NCI-H146 treated with DMSO at 0.1 percent for 48 hours (cell line): ENCODE results near the gene HTRA3.

Source experiments
- DNase-seq: peaks from one replicate; lab custom pipeline; 2025; ENCODE audit not compliant: unreplicated experiment; lab: John Stamatoyannopoulos, UW

The HTRA3 gene

DNA sequence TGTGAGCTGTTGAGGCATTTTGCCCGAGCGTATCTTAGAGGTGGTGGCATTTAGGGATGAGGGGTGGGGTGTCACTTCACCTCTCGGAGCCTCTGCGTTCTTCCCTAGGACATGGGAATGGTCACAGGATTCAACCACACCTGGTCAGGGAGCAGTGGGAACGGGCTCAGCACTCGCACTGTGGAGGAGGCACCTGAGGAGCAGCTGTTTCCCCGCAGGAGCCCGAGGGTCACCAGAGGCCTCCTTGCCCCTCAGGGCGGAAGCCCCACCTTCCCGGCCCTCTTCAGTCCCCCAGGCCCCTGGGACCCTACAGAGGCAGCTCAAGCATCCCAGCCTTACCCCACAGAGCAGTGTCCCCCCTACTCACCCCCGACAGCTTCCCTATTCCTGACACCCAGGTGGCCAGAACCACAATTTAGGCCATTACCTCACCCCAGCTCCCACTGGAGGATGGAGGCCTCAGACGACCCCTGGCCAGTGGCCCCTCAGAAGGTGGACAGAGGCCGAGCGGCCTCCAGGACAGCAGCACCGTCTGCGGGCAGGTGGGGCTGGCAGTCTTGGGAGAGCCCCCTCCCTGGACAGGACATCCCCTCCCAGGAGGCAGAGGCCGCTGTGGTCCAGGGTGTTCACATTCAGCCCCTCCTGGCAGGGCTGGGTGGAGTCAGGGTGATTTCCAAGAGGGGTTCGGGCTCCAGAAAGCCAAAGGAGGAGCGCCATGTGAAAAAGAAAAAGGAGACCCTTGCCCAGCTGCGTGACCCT lies 4.2 kb upstream of the HTRA3 start:
- no peak for DNase-seq

DNA sequence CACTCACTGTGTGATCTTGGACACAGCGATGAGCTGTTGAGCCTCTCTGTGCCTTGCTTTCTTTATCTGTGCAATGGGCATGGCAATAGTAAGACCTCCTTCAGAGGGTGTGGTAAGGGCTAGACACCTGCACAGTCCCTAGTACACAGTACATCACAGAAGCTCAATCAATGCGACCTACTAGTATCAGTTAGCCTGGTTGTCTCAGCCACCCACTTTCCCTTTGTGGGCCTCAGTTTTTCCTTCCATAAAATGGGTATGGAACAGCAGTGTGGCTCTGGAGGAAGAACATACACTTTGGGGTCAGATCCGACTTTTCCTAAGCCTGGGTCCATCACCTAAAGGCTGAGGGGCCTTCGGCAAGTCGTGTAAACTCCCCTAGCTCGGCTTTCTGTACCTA lies 3.5 kb upstream of the HTRA3 start:
- no peak for DNase-seq

DNA sequence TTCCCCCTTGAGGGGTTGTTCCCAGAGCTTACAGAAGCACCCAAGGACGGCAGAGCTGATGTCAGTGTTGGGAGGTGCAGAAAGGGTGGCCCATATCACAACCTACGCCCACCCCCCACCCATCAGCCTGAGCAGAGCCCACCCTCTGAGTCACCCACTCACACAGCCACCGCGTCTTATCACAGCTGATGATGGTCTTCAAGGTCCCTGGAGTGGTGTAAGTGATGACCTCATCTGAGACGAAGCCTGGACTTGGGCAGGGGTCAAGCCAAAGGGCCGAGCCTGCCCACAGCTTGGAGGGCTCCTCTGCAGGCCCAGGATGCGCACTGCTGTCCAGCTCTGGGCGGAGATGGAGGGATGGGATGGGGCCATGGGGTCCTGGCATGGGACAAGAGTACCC lies 3.0 kb upstream of the HTRA3 start:
- DNase-seq = no peak

DNA sequence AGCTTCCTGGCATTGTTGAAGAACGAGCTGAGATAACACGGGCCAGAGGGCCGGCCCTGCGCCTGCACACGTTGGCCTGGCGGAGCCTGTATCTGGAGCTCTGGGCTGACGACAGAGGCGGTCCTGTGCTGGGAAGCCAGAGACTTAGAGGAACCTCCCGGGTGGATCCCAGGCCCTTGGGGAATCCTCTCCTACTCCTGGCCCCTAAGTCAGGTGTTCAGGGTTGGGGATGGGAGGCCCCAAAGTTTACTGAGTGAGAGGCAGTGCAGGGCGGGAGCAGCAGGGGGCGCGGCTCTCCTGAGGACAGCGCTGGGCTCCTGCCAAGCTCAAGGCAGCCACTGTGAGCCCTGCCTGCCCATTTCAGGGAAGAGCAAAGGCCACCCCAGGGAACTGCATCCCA lies 2.5 kb upstream of the HTRA3 start:
- DNase-seq = peak; percentile 31

DNA sequence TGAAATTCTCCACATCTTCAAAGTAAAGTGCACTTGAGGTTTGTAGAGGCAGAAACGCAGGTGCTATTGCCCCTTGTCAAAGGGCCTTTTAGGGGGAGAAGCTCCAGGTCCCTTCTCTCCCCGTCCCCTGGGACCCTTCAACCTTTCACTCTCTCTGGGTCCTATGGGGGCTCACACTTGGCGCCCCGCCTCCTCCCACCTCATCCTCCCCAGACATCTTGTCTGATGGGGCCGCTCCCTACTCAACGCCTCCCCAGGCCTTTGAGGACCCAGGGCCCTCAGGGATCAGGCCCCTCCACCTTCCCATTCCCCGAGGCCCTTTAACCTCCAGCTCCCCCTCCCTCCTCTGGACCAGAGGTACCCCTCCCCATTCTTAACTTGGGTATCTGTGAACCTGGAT lies 1.3 kb upstream of the HTRA3 start:
- no peak for DNase-seq

DNA sequence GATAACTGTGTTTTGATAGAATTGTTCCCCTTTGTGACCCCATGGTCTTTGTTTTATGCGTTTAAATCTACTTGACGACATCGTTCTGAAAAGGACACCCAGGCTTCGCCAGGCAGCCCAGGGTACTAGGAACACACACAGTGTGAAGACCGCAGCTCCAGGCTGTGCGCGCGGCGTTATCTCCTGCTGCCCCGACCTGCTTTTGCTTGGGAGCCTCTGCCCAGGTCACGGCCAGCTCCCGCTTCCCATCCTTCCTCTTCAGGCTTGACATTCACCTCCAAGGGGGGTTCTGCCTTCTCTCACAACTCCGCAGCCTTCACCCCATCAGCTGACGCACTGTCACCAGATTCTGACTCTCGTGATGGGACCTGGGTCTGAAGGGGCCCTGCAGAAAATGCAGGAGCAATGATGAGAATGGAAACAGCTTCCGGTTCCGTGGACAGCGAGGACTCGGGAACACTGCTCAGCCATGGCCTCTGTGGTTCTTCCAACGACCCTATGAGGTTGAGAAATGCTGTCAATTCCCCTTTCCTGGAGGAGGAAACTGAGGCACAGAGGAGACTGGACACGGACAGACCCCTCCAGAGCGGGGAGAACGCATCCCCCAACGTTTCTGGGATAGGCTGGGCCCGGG lies 536 bp upstream of the HTRA3 start:
- DNase-seq = no peak

DNA sequence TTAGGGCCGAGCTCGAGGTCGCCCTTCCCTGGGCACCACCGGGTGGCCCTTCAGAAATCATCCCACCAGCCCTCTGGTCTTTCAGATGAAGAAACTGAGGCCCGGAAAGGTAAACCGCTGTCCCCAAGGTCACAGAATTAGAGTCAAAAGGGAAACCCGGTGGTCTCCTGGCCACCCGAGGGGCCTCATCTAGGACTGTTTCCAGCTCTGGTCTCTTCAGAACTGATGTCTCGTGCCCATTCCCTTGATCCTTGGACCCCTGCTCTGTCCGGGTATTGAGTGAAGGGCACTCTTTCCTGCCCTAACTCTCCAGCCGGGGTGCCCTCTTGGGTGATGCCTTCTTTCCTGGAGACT lies 841 bp downstream of the HTRA3 start:
- DNase-seq = no peak

DNA sequence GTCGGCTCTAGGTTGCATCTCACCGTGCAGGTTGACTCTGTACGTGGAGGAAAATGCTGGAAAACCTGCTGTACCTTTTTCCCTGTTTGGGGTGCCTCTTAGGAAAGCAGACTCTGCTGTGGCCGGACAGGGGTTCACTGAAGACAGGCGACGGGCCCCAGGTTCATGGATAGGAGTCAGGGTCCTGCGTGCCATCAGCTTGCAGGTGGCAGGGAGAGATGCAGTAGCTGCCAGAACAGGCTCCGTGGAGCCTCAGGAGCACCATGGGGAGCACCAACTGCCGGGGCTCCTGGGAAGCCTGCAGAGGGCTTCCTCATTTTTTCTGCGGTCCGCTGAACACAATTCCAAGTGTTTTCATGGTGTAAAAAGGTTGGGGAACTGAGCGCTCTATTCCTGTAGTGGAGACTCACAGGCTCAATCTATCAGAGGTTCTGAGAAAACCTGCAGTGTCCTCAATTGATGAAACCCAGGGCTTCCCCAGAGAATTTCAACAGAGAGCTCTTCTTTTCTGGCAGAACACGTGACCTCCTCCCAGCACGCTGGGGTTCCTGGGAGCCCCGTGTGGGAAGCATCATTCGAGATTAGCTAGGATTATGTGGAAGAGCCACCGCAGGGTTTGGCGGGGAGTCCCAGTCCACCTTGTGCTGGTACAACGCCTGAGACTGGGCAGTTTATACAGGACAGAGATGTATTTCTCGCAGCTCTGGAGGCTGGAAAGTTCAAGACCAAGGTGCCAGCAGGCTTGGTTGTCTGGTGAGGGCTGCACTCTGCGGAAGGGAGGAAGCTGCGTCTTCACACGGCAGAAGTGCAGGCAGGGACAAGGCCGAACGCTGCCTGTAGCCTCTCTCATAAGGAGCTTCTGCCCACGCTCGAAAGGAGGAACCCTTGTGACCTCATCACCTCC lies 1.6 kb downstream of the HTRA3 start:
- no peak for DNase-seq

DNA sequence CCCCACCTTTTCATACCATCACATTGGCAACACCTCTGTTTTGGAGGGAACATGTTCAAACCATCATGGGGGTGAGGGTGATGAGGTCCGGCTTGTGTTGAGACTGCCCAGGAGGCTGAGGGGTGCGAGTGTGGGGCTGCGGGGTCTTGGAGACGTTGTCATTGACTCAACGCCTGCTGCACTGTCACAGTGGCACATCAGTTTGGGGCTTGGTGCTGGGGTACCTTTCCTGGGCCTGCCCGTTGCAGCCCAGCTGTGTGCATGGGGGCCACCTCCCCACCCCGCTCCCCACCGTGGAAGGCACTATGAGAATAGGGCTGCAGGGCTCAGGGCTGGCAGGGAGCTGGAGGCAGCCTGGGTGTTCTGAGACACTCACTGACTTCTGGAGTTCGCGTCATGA lies 2.3 kb downstream of the HTRA3 start:
- DNase-seq = no peak

DNA sequence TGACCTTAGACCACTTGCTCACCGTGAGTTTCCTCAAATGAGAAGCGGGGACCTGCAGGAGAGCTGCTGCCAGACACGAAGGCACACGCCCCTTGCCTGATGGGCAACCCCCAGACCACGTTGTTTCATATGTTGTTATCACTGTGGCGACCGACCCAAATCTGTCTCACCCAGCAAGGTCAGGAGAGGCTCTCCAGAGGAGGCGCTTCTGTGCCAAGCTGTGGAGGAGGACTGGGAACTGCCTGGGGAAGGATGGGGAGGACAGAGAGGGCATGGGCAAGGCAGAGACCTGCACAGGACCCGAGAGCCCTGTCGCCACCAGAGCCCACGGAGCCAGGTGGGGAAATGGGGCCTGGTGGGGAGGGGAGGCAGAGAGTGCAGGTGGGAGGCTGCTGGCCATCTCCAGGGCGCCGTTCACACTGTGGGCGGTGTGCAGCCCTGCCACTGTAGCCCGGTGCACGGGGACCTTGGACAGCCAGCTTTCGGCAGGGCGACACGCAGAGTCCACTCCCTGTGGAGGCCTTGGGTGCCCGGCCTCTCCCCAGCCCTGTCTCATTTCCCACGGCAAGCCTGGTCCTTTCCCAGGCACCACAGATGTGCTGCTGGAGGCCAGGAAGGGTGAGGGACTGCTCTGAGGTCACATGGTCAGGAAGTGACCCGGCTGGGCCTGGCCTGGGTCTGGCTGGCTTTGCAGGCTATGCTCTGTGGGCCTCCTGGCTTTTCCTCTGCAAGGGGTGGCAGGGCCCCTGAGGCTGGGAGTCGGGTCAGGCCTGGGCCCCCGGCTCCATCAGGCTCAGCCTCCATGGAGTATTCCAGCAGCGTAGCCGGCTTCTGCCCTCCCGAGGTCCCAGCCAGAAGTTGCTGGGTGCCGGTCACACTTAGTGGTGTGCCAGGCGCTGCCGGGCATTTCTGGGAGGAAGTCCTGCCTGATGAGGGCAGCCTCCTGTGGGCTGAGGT lies 3.2 kb downstream of the HTRA3 start:
- DNase-seq = no peak

DNA sequence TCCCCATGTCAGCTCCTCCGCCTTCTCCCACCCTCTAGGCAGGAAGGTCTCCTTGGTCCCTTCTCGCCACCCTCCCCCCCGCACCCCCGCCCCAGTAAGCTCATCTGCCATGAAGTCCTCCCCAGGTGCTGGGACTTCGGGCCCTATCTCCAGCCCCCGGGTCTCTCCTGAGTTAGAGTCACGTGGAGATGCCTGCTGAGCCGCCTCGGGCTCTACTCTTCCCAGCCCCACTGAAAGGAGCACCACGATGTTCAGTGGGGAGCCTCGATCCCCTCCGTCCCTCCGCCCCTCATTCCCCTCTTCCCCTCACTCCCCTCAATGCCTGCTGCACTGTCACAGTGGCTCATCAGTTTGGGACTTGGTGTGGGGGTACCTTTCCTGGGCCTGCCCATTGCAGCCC lies 3.9 kb downstream of the HTRA3 start:
- no peak for DNase-seq

DNA sequence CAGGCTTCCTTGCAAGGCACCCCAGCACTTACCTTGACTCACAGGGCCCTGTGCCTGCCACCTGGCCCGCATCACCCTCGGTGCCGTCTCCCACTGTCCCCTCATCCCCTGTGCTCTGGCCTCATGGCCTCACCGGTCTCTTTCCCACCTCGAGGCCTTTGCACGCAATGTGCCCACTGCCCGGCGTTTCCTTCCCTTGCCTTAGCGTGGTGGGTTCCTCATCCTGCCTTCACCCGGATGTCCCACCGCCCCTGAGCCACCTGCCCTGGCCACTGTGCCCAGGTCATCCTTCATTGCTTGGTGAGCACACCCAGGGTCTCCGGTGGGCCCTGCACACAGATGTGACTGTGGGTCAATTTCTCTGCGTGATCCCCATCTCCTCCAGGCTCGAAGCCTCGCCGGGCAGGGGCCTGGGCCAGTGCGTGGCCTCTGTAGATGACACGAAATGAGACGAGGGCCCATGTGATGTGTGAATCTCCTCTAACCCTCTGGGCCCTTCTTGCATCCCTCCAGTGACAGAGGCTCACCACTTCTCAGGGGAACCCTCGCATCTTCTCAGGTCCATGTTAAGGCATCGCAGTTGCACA lies 4.6 kb downstream of the HTRA3 start:
- DNase-seq = no peak

DNA sequence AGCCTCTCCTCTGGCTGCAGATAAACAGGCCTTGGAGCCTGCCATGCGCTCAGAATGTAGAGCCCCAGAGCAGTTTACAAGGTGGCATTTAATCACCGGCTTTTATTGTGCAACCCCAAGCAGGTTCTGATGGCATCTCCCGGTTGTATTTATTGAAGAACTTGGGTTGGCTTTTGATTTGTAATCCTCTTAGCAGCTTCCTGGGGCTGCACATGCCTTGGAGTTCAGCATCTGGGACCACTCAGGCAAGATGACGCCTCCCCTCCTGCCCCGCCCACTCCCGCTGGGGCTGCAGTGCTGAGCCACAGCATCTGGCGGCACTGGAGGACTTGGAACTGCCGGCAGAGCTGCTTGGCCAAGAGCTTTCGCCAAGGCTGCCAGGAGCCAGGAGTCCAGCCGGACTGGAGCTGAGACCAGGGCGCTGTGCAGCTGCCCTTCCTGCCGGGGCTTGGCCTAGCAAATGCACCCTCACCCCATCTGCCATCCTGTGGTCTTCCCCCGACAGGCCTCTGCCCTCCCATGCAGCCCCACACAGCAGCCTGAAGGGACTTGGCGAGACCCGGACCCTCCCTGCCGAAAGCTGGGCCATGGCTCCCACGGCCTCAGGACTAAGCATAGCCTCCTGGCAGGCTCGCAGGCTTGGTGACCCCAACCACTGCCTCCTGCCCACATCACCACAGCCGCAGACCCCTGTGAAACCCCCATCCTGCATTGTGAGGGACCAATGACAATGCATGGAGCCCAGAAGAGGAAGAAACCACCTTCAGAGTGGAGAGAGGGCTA lies 5.4 kb downstream of the HTRA3 start:
- DNase-seq = no peak

DNA sequence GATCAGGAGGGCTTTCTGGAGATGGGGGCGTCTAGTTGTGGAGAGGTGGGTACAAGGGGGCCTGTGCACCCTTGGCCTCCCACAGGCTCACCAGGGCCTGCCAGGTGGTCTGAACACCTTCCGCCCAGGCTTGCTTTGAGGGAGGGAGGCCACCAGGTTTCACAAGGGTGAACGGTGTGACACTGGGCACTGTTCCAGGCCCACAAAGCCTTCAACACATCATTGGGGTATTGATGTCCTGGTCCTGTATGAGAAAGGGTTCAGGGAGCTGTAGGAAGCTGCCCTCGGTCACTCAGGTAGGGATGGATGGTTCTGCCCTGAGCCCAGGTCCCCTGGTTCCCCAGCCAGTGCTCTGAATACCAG lies 6.0 kb downstream of the HTRA3 start:
- DNase-seq = no peak

DNA sequence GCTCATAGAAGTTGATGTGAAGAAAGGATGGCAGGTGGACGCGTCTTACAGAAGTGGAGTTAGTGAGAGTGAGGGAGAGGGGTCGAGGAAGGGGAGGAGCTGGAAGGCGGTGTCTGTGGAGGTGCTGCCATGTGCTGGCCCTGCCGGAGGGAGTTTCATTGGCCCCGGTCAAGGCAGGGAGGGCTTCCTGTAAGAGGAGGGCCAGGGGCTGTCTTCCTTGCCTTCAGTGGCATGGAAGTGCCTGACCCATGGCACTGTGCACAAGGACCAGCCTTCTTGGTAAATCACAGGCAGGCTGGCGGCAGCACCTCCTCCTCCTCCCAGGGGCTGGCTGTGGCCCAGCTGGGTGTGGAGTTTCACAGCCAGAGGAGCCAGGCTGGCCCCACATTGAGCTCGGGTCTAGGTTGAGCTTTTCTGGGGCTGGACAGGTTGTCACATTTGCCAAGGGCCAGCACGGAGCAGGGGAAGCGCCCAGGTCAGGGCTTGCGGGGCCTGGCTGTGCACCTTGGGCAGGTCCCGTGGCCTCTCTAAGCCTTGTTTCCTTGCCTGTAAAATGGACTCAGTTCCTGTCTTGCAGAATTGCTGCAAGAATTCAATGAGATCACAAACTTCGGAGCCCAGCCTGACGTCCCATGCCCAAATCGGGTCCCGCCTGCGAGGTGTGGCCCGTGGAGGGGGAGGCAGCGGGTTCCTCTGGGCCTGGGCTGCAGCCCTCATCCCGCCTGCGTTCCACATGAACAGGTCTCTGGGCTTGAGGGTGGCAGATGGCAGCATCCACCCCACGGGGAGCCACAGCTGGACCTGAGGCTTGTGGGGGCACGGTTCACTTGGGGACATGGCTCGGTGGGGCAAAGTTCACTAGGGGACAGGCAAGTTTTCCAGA lies 7.0 kb downstream of the HTRA3 start:
- DNase-seq = no peak

DNA sequence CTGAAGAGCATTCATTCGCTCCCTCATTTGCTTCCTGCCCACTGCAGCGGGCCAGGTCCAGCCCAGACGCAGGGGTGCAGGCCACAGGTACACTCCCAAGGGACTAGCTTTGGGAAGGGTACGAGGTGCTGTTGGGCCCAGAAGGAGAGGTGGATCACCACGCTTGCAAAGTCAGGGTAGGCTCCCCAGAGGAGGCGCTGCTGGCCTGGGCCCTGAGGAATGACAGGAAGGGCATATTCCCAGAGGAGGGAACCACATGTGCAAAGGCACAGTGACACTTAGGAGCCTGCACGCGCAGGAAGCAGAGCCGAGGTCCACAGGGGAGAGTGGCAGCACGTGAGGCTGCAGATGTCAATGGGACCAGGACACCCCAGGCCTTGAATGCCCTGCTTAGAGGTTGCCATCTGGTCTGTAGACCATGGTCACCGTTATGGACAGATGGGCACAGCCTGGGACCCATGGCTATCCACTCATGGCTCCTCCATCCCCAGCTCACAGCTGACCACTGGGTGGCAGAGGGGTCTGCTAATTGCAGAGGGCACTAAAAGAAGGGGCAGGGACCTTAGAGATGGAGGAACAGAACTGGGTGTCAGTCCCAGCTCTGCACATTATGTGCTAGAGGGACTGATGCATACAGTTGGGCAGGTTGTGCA lies 7.9 kb downstream of the HTRA3 start:
- DNase-seq = no peak

DNA sequence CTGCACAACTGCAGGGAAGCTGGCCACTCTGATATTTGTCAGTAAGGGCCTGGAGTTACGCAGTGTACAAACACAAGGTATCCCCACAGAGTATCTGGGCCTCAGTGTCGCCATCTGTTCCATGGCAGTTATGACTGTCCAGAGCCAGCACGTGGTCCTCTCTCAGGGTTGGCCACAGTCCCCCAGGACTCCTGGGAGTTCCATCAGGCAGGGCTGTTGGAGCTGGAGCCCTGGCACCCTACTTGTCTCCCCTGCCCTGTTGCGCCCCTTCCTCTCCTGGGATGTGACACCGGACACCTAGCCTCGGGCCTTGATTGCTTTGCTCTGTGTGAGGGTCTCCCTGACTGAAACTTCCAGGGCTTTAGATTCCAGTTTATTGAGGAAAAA lies 8.4 kb downstream of the HTRA3 start:
- no peak for DNase-seq
